ENCODE data around the gene SLC2A11.
A peak's percentile ranks its signal among the peaks of the same experiment; 100 is the strongest.

Gene SLC2A11, protein sequence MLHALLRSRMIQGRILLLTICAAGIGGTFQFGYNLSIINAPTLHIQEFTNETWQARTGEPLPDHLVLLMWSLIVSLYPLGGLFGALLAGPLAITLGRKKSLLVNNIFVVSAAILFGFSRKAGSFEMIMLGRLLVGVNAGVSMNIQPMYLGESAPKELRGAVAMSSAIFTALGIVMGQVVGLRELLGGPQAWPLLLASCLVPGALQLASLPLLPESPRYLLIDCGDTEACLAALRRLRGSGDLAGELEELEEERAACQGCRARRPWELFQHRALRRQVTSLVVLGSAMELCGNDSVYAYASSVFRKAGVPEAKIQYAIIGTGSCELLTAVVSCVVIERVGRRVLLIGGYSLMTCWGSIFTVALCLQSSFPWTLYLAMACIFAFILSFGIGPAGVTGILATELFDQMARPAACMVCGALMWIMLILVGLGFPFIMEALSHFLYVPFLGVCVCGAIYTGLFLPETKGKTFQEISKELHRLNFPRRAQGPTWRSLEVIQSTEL

DNA sequence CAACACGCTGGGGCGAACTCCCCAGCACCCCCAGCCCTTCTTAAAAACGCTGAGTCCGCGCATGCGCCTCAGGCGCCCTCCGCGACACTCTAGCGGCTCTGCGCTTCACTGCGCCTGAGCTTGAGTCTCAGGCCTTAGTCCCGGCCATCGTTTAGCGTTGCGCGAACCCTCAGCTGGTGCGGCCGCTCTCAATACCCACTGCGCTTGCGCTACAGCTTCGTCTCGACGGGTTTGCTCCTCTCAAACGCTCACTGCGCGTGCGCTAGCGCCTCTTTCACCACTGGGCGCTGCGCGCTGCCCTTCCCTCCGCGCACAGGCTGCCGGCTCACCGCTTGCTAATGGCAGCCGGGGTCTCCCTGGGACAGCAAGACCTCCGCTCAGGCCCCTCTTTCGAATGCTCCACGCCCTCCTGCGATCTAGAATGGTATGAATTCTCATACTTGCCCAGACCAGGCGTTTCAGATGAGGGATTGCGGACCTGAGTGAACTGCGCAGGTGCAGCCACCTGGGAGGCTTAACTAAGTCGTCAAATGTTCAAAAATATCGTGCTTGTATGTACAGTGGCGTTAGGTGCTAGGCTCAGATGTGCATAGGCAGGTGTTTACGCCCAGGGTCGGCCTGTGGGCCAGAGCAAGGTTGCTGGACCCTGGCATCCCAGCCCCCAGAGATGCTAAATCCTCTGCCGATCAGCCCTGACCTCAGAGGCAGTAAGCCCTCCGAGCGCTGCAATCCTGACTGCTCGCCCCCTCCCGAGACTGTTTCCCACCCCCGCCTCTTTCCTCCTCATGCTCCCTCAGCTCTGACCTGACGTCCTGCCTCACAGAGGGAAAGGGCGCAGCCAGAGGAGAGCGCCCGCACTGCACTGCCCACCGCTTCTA, at the start of gene SLC2A11:
Gene SLC2A11, plus strand, starts transcription at position 270 of the 878 bp plus-strand sequence. Its CDS starts 125 bp downstream, at position 395.
- DNase-seq (ENCODE audit: low read depth in 2 of 3, low spot score in 2 of 3): peak; percentile 76 to 86 (median 83)

DNA sequence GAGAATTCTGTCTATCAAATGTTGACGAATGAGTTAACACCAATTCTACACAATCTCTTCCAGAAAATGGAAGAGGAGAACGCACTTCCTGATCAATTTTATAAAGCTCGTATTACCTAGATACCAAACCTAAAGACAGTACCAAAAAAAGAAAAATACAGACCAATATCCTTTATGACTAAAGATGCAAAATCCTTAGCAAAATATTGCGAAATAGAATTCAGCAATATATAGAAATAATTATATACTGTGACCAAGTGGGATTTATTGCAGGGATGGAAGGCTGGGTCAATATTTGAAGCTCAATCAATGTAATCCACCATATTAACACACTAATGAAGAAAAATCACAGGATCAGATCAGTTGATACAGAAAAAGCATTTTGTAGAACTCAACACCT, 45.3 kb upstream of the SLC2A11 start:
- DNase-seq (ENCODE audit: low read depth in 2 of 3, low spot score in 2 of 3): no peak

DNA sequence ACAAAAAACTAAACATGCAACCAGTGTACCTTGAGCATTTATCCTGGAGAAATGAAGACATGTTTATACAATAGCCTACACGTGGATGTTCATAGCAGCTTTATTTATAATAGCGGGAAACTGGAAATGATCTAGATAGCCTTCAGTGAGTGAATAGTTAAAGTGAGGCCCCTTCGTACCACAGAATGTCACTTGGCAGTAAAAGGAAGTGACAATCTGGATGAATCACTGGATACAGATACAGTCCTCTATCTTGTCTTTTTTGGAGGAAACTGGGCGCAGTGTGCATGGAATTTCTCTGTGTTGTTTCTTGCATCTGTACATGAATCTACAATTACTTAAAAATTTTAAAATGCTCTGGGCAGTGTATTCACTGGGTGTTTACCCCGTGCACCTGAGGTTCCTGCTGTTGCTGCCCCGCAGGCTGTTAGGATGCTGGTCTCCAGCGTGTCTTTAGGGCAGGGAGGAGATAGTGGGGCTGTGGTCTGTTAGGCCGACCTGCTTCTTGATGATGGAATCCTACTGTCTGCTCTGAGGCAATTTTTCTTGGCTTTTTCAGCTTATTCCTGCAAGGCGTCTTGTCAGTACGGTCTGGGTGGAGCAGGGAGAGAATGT, 42.0 kb upstream of the SLC2A11 start:
- DNase-seq (ENCODE audit: low read depth in 2 of 3, low spot score in 2 of 3): no peak

DNA sequence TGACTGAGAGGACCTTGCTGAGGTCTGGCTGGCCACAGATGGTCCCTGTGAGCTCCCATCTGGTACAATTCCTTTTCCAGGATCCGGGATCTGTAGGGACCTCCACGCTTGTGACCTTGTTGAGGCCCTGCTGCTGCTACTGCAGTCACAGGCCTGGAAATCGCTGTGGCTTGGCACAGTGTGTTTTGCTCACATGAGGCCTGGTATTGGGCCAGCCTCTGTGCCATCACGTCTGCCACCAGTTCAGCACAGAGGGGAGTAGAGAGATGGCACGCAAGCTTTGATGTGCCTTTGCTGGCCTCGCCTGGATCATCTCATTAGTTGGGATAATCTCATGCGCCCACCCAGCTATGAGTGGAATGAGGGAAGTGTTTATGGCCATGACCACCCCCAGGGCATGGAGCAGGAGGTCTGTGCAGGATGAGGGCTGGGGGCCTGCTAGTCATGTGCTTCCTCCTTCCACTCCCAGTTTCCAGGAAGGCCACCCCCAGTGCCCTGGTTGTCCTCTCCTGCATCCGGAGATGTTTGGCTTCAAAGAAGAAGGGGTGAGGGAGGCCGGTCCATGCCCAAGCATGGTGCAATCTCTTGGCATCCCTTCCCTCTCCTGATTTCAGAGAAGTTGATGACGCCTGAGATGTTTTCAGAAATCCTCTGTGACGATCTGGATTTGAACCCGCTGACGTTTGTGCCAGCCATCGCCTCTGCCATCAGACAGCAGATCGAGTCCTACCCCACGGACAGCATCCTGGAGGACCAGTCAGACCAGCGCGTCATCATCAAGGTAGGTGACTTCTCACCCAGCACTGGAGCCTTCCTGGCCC, 41.3 kb upstream of the SLC2A11 start:
- no peak for DNase-seq (ENCODE audit: low read depth in 2 of 3, low spot score in 2 of 3)

DNA sequence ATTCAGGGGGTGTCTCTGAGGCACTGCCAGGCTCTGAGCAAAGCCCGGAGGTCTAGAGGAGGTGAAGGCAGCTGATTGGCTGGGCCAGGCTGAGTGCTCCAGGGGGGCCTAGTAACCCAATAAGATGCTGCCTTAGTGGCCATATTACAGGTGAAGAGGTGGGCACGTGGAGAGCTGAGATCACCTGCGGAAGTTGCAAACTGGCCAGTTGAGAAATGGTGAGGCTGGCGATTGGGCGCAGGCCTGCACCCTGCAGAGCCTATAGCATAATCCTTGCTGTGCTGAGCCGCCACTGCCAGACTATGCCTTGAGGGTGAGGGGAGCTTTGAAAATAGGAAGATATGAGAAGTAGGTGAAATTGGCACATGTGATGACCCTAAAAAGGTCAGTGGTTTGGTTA, 40.5 kb upstream of the SLC2A11 start:
- no peak for DNase-seq (ENCODE audit: low read depth in 2 of 3, low spot score in 2 of 3)

DNA sequence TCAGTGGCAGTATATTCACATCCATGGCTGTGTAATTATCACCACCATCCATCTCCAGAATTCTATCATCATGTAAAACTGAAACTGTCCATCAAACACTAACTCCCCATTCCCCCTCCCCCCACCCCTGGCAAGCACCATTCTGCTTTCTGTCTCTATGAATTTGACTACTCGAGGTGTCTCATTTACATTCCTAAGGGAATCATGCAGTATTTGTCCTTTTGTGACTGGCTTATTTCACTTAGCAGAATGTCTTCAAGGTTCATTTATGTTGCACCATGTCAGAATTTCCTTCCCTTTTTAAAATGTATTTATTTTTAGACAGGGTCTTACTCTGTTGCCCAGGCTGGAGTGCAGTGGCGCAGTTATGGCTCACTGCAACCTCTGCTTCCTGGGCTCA, 39.1 kb upstream of the SLC2A11 start:
- no peak for DNase-seq (ENCODE audit: low read depth in 2 of 3, low spot score in 2 of 3)

DNA sequence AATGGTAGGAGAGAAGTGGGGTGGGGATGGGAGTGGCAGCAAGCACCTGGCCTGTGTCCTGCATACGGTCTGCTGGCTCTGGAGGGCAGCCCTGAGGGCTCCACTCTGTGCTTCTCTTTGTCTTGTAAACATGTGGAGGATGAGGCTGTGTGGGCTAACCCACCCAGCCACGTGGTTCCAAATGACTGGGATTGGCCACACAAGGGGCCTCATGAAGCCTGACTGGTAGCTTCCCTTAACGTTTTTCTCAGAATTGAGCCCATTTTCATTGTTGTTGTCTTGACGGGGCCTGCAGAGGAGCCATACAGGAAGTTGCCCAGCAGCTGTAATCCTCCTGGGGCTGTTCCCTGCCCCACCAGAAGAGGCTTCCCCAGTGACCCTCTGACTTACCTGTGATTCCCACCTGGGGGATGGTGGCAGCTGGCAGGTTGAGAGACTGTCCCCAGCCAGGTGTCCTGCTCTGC, 36.9 kb upstream of the SLC2A11 start:
- DNase-seq (ENCODE audit: low read depth in 2 of 3, low spot score in 2 of 3): no peak

DNA sequence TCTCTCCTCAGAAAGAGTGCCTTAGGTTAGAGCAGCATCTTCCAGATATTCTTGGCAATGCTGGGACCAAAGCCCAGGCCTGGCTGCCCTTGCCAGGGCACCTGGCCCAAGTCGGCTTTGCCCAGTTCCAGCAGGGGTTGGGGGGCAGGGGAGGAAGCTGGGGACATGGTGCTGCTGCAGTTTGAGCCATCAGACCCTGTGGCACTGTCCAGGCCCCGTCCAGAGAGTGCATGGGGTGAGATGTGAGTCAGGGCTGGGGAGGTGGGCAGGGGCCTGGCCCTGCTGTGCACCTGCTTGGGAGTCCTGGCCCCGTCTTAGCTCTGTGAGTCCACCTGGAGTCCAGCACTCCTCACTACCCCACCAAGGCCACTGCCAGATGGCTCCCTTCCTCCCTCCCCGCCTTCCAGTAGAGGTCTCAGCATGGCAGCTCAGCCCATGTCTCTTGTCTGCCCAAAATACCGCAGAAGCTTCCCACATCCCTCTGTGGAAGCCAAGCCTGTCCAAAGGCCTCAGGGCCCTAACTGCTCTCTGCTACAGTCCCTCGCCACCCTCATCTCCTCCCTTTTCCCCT, 35.5 kb upstream of the SLC2A11 start:
- no peak for DNase-seq (ENCODE audit: low read depth in 2 of 3, low spot score in 2 of 3)

DNA sequence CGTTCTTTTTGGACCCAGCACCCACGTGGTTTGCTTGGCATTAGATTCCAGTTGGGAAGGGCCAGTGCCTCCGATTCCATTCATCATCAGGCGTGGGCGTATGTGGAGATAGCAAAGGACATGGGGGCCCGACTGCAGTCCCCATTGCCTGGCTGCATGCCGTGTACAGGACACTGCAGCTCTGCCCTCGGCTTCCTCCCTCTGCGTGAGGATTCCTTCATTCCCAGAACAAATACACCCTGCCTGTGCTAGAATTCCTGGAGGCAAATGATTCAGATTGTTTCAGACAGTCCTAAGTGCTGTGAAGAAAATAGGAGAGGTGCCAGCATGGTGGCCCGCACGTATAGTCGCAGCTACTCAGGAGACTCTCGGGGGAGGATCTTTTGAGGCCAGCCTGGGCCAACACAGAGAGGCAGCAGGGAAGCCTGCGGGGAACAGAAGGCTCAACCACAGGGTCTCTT, 34.3 kb upstream of the SLC2A11 start:
- no peak for DNase-seq (ENCODE audit: low read depth in 2 of 3, low spot score in 2 of 3)

DNA sequence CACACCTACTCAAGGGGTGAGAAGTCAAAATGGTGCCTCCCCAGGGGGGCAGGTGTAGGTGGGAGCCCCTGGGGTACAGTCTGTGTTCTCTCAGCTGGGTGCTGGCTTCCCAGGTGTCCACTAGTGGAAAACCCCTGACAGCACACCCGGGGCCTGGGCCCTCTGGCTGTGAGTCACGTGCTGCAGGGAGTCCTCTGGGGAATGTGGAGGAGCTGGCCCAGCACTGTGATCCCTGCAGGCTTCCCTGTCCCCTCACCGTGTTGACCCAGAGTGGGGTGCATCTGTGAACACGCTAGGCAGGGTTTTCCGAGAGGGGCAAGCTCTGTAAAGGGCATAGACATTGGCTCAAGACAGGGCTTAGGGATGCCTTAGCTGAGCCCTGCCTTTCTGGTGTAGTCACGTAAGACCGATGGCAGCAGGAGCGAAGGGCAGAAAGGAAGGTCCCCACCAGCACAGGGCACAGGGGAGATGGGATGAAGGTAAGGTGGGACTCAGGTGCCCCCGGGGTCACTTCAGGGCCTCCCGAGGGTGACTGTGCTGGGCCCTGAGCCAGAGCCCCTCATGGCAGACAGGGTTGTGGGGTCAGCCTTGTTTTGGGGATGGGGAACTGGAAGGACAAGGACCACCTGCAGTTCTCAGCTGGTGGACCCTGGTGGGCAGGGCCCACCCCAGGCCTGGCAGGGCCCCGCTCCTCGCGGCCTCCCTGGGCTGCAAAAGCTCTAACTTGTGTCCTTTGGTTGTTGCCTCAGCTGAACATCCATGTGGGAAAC, 33.0 kb upstream of the SLC2A11 start:
- no peak for DNase-seq (ENCODE audit: low read depth in 2 of 3, low spot score in 2 of 3)

DNA sequence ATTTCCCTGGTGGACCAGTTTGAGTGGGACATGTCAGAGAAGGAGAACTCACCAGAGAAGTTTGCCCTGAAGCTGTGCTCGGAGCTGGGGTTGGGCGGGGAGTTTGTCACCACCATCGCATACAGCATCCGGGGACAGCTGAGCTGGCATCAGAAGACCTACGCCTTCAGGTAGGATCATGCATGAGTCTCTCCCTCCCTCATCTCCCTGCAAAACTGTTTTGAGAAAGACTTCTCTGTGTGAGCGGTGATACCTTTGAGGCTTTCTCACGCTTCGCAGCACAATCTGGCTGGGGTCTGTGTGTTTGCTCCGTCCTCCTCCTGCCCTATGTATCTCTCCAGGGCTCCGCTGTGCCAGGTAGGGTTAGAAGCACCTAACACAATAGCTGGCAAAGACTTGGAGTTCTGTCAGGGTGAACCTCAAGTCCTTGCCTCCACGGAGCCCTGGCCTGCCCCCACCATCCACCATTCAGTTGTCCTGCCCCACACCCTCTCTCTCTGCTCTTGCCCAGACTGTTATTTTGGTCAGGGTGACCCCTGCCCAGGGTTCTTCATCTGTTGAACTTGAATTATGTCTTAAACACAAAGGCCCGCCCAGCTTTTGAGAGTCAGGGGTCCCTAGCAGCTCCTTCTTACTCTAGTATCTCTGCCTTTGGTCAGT, 32.3 kb upstream of the SLC2A11 start:
- DNase-seq (ENCODE audit: low read depth in 2 of 3, low spot score in 2 of 3): no peak

DNA sequence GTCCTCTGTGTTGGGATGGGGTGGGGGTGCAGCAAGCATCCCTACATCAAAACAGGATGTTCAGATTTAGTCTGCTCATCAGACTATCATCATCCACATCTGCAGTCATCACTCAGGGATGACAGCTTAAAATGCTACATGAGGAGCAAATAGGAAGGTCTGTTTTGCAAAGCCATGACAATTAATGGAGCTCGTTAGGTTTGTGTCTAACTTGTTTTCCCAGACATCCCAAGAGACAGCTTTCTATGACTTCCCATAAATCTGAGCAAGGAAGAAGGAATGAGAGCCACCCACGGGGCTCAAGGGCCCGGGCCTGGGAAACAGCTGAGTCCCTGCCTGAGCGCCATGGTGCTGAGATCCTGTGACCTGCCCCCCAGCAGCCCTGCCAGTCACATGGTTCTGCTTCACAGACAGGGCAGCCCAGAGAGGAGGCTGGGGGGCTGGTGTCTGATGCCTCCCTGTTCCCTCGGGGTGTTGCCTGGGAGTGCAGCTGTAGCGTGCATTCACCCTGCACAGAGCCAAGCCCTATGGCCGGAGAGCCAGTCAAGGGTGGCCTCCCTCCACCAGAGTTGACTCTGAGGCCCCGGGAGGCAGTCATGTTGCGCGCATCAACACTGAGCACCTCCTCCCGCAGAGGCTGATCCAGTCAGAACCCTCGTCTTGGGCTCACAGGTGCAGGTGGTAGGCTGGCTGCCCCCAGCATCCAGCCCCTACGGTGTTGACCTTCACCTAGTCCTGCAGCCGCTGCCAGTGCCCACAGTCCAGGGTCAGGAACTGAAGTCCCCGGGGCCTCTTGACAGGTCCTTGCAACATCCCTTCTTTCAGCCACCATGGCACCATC, 30.9 kb upstream of the SLC2A11 start:
- DNase-seq (ENCODE audit: low read depth in 2 of 3, low spot score in 2 of 3): no peak

DNA sequence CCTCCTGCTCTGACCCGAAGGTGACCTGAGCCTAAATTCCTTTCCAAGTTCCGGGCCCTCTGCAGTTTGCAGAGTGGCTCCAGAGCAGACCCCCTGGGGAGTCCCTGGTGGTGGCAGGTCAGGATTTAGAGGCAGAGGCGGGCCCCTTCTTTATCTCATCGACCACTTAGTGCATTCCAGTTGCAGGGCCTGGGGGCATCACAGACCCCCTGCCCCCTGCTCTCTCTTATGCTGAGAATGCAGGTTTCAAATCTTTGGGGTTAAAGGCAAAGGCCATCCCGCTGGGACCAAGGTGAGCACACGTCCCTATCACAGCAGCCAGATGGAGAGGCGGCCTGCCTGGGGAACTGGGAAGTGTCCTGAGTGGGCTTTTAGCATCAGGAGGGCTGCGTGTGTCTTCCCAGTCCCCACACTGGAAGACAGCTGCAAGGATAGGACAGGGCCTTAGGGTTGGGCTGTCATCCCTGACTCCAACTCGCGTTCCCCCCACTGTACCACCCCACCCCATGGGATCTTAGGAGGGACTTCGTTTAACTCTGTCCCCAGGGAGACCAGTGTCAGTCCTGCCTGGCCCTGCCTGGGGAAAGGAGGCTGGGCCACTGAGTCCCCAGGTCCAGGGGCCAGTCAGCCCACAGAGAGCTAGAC, 30.2 kb upstream of the SLC2A11 start:
- no peak for DNase-seq (ENCODE audit: low read depth in 2 of 3, low spot score in 2 of 3)

DNA sequence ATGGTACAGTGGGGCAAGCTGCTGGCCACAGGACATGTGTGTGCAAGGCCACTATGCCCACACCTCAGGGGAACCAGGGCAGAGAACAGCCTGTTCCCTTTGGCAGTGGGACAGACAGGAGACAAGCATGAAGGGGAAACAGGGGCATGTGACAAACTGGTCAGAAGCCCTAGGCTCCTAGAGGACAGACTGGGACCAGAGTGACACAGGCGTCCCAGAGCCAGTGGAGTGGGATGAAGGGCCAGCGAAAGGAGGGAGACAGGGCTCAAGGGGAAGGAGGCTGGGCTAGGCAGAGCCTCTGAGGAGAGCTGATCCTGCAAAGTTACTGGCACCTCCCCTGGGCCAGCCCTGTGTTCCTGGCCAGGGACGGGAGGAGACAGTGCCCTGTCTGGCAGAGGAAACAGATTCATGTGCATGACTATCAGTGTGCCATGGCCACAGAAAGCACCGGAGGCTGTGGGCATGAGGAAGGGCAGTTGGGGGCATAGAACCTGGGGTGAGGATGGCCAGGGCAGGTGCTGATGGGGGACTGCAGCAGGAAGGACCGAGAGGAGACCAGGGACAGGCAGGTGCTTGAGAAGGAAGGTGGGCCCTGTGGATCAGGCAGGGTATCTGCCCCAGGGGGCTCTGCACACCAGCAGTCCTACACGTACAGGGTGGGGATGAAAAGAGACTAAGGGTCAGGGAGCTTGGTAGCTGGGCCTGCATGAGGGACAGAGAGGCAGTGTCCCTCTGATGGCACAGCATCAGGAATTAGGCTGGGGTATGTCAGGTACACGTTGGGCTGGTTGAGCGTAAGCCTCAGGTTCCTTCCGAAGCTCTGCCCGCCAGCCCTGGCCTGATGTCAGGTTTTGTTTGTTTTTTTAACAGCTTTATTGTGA, 28.6 kb upstream of the SLC2A11 start:
- no peak for DNase-seq (ENCODE audit: low read depth in 2 of 3, low spot score in 2 of 3)

DNA sequence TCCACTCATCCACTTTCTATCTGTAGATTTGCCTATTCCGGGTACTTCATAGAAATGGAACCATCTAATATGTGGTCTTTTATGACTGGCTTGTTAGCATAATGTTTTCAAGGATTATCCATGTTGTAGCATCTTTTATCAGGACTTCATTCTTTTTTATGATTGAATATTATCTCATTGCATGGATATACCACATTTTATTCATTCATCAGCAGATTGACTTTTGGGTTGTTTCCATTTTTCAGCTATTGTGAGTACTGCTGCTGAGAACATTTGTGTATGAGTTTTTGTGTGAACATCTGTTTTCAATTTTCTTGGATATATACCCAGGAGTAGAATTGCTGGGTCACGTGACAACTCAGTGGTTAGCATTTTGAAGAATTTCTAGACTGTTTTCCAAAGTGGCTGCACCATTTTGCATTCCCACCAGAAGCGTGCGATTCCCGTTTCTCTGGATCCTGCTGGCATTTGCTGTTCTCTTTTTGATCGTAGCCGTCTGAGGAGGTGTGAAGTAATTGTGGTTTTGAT, 27.8 kb upstream of the SLC2A11 start:
- no peak for DNase-seq (ENCODE audit: low read depth in 2 of 3, low spot score in 2 of 3)

DNA sequence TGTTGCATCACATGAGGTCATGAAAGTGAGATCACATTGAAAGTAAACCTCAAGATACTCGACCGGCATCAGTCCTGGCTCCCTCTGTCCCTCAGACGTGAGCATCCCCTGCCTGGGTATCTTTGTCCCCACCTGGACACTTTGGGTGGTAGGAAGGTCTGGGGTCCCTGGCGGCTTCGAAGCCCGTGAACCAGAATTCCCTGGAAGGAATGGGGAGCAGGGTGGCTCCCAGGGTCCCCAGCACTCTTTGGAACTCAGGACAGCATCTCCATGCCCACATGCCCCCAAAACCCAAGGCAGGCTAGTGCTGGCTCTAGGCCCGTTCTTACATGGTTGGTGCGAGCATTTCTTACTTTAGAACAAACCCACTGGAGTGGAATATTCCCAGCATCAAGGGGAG, 26.4 kb upstream of the SLC2A11 start:
- no peak for DNase-seq (ENCODE audit: low read depth in 2 of 3, low spot score in 2 of 3)
